ENCODE measurements around the gene ALK. TPM values are rescaled to one million over a fixed set of nuclear protein-coding genes. Genes with fewer than 3 reads are reported as not detected.

ALK gene
- total RNA-seq, 1 experiment from 2014 or later, result 14.7 TPM

GRCh38 chr2:29769847-29770246 lies 151.5 kb downstream of the ALK start:
- Histone ChIP-seq H3K9me3 (ENCODE audit: low read depth, low read length, poor library complexity, severe bottlenecking) (no peaks in the 10 kb centered on the region), H3K4me1 (ENCODE audit: insufficient read depth, low read length, poor library complexity, severe bottlenecking) (peaks cover 3% of the 10 kb centered on the region), H3K27ac (ENCODE audit: low read depth, low read length, poor library complexity, severe bottlenecking) (no peak overlapping the region), H3K36me3 (ENCODE audit: insufficient read depth, low read length, poor library complexity, severe bottlenecking) (no peaks in the 10 kb centered on the region), H3K27me3 (replicated peaks; ENCODE audit: insufficient read depth, low read depth, low read length, poor library complexity) (no peaks in the 10 kb centered on the region), H3K4me3 (ENCODE audit: low read depth, low read length, poor library complexity, severe bottlenecking) (no peak overlapping the region)
- POLR2A ChIA-PET (ENCODE audit: low non-redundant PET), result no interaction called here
- intact Hi-C loops (cut with micrococcal nuclease; ENCODE audit: unreplicated experiment), result no loop called here
- BruUV-seq (replicated peaks), result no TSS peak
- DNase-seq (ENCODE audit: low spot score), result no peak
- CTCF ChIA-PET, result no interaction called here
- no peak for TF ChIP-seq CTCF (conservative IDR thresholded peaks at IDR 0.05; ENCODE audit: low read depth, low read length)
- TF ChIP-seq EZH2 (IDR thresholded peaks at IDR 0.05; ENCODE audit: borderline replicate concordance, low read depth, low read length, poor library complexity, severe bottlenecking), result no peak

GRCh38 chr2:29767606-29768335 lies 153.6 kb downstream of the ALK start:
- H3K27me3 ChIP-seq (replicated peaks; ENCODE audit: insufficient read depth, low read depth, low read length, poor library complexity), result no peaks in the 10 kb centered on the region
- no peaks in the 10 kb centered on the region for H3K9me3 ChIP-seq (ENCODE audit: low read depth, low read length, poor library complexity, severe bottlenecking)
- no peaks in the 10 kb centered on the region for H3K36me3 ChIP-seq (ENCODE audit: insufficient read depth, low read length, poor library complexity, severe bottlenecking)
- no peak overlapping the region for H3K4me3 ChIP-seq (ENCODE audit: low read depth, low read length, poor library complexity, severe bottlenecking)
- DNase-seq (ENCODE audit: low spot score), result no peak
- intact Hi-C loops (cut with micrococcal nuclease; ENCODE audit: unreplicated experiment), result no loop called here
- TF ChIP-seq CTCF (conservative IDR thresholded peaks at IDR 0.05; ENCODE audit: low read depth, low read length), result no peak
- no TSS peak for BruUV-seq (replicated peaks)
- H3K27ac ChIP-seq (ENCODE audit: low read depth, low read length, poor library complexity, severe bottlenecking), result no peak overlapping the region
- ChIA-PET POLR2A (ENCODE audit: low non-redundant PET) (interaction anchor here (0.6 kb wide), 1 partner anchor 43 kb away, joined by 3 read pairs; no protein-coding TSS in a partner anchor), CTCF (no interaction called here)
- H3K4me1 ChIP-seq (ENCODE audit: insufficient read depth, low read length, poor library complexity, severe bottlenecking), result peaks cover 3% of the 10 kb centered on the region

- Histone ChIP-seq H3K4me3 (ENCODE audit: low read depth, low read length, poor library complexity, severe bottlenecking) (no peak overlapping the region), H3K36me3 (ENCODE audit: insufficient read depth, low read length, poor library complexity, severe bottlenecking) (no peaks in the 10 kb centered on the region), H3K4me1 (ENCODE audit: insufficient read depth, low read length, poor library complexity, severe bottlenecking) (peaks cover 3% of the 10 kb centered on the region), H3K27me3 (replicated peaks; ENCODE audit: insufficient read depth, low read depth, low read length, poor library complexity) (no peaks in the 10 kb centered on the region), H3K27ac (ENCODE audit: low read depth, low read length, poor library complexity, severe bottlenecking) (no peak overlapping the region), H3K9me3 (ENCODE audit: low read depth, low read length, poor library complexity, severe bottlenecking) (no peaks in the 10 kb centered on the region)
- BruUV-seq (replicated peaks), result no TSS peak
- ChIA-PET CTCF (no interaction called here), POLR2A (ENCODE audit: low non-redundant PET) (interaction anchor here (0.6 kb wide), 1 partner anchor 367 kb away, joined by 3 read pairs; no protein-coding TSS in a partner anchor)
- no peak for DNase-seq (ENCODE audit: low spot score)
- intact Hi-C loops (cut with micrococcal nuclease; ENCODE audit: unreplicated experiment), result no loop called here
- TF ChIP-seq EZH2 (IDR thresholded peaks at IDR 0.05; ENCODE audit: borderline replicate concordance, low read depth, low read length, poor library complexity, severe bottlenecking) (no peak), CTCF (conservative IDR thresholded peaks at IDR 0.05; ENCODE audit: low read depth, low read length) (no peak)
These were observed 155.2 kb downstream of the ALK start for GRCh38 chr2:29766191-29766590.

Data from A673 (cell line).